GM19395 (cell line): Measurements from ENCODE around the gene TTLL12.

Experiments
- ATAC-seq: cut with Tn5 transposase; IDR thresholded peaks from one replicate; pipeline ENCODE4 v1.9.1; 2021; ENCODE audit warnings: mild to moderate bottlenecking, moderate library complexity; ENCODE audit not compliant: unreplicated experiment

Gene TTLL12

DNA sequence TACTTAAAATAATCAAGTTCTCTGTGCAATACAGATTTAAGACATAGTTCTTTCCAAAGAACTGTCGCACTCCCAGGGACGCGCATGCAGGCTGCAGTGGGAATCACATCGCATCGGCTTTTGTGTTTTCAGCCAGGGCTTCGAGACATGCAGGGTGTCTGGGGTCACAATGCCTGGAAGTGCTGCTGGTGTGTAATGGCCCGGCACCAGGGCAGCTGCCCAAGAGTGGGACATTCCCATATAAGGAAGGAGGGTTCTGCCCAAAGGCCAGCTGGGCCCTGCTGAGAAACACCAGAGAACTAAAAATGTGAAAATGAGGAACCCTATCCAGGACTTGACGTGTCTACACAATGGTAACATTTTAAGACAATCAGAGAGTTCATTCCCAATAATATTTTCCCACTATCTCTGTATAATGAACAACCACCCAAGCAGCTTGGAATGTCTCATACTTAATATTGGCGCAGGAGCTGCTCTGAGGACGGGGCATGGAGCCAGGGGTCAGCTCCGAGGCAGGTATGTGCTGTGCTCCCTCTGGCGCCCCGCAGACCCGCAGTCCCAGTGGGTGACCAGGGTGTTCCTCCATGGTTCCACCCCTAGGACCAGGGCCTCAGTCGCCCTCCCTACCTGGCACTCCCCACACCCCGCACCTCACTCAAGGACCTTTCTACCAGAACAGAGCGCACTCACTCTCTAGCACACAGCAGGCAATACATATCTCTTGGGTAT, 55.0 kb downstream of the TTLL12 start:
- no peak for ATAC-seq

GRCh38 chr22:43129426-43130425, 57.2 kb downstream of the TTLL12 start:
- no peak for ATAC-seq

- no peak for ATAC-seq
These were observed 58.0 kb downstream of the TTLL12 start for GRCh38 chr22:43128928-43129424.

- ATAC-seq = no peak
These were observed 58.8 kb downstream of the TTLL12 start for GRCh38 chr22:43128116-43128515.

DNA sequence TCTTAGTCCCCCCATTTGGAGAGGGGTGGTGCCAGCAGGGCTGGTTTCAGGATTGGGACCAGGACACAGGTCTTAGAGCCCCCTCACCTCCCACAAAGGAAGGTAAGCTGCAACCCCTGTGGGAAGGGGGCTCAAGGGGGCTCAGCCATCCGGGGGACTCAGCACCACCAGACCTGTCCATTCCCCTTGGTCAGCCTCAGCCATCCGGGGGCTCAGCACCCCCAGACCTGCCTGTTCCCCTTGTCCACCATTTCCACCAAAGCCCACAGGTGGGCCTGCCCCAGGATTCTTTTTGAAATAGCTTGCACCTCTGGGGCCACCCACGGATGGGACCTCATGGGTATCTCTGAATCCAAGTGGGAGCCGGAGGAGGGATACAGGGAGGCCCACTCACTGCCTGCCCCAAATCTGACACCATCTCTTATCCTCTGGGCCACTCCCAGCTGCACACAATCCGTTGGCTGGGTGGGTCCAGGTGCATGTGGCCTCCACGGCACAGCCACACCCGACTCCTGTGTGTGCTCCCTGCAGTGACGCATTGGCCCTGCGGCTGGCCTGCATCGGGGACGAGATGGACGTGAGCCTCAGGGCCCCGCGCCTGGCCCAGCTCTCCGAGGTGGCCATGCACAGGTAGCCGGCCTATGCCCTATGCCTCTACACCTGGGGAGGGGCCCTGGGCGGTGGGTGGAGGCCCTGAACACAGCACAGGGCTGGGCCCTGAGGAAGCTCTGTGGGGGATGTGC, 59.6 kb downstream of the TTLL12 start:
- ATAC-seq = no peak

DNA sequence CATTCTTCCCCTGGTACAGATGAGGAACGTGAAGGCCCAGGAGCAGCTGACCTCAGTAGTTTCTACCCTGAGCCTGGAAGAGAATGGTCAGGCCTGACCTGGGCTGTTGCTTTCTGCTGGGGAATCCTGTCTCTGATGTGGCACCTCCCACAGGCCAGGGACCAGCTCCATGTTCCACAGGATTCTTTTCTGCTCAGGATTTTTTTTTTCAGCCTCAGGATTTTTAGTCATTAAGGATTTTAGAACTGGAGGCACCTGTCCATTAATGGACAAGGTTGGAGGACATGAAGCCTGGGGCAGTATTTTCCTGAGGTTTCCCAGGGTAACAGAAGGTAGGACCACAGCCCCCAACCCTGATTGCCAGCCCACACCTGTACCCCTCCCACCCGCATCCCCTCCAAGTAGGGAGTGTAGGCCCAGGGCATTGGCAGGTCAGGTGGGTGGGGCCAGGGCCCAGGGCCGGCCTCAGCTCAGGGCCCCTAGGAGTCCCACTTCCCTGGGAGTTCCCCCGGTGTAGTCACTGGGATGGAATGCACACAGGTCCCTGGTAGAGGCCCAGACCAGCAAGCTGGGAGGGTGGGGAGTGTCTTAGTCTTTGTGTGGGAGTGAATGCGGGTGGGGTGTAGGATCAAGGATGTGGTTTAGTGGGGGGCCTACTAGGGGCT, 60.3 kb downstream of the TTLL12 start:
- no peak for ATAC-seq

DNA sequence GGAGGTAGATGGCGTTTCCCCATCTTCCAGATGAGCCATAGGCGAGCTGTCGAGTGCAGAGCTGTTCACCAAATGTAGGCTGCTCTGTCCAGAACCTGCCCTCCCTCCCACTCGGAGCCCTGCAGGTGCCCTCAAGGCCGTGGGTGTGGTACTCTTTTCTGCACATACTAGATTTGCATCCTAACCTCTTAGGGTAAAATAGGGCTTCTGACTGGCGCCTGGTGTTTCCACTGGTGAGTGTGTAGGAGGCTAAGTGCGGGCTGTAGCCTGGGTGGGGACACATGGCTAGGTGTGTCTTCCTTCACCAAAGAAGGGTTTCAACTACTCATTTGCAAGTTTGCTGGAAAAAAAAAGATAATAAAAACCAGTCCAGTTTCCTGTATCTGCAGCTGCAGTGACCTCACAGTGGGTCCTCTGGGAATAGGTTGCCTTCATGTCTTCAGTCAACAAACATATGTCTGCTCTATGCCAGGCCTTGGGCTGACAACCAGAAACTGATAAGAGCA, 67.9 kb downstream of the TTLL12 start:
- no peak for ATAC-seq

DNA sequence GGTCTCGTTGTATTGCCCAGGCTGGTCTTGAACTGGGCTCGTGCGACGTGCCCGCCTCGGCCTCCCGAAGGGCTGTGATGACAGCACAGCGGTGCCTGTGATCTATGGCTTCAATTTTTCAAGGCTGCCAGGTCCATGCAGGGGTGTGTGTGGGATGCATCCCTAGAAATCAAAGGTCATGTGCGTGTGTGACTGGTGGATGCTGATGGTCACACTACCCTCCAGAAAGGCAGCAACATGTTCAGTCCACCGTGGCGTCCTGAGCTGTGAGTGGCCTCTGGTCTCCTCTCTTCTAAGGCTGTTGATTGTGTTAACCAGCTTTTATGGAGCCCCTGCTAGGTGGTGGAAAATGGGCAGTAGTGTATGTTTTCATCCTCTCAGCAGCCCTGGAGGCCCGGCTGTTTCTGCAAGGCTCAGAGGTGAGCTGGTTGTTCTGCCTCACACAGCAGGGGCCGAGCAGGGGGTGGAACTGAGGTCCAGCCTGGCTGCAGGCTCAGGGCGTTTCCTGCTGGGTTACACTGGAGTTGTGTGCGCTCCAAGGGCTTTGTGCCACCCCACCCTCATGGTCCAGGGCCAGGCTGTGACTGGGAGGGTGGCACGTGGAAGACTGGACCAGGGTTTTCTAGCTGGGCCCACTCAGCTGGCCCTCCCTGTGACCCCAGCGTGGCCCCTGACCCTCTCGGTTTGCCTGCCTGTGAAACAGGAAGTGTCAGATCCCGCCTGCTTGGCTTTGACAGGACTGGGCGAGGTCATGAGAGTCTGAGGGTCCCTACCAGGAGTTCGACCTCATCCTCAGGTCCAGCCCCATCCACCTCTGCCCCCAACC, 68.7 kb downstream of the TTLL12 start:
- no peak for ATAC-seq

GRCh38 chr22:43116932-43117331, 70.0 kb downstream of the TTLL12 start:
- no peak for ATAC-seq
